SK-N-MC (cell line): Measurements from ENCODE around the gene TBC1D7.

Experiments used
- EZH2 ChIP-seq: fragments of 200-600 bp; sonication (generic); IDR thresholded peaks from one replicate; pipeline ENCODE4 v1.6.1; 2017; ENCODE audit warnings: antibody characterized with exemption
- FOXP2 ChIP-seq: optimal IDR thresholded peaks from 2 replicates; pipeline ENCODE3; 2011; ENCODE audit warnings: mild to moderate bottlenecking, moderate library complexity; ENCODE audit not compliant: insufficient read depth; ENCODE audit errors: extremely low read length, control extremely low read depth
- POLR2AphosphoS5 ChIP-seq: IDR thresholded peaks from 2 replicates; pipeline ENCODE4 v1.6.1; 2012; ENCODE audit warnings: mild to moderate bottlenecking, low read depth, low read length, borderline replicate concordance

DNA sequence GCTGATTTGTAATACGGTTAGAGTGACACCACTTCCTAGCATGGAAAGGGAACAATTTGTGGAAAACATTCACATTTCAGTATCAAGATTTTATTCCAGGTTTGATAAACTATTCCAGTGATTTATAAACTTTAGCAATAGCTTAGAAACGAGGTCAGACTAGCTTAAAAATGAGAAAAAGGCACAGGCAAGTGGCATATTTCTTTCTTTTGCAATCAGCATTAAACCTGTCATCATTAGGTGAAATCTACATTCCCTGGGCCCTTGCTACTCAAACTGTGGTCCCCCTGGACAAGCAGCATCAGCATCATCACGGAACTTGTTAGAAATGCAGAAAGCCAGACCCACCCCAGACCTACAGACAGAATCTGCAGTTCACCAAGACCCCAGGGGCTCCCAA is 29.9 kb downstream of the TBC1D7 start:
- TF ChIP-seq POLR2AphosphoS5 = no peak
- TF ChIP-seq EZH2 = no peak
- TF ChIP-seq FOXP2 = no peak
